GM21423 (cell line): ENCODE results near the gene ASTN2.

Experiments used
- ATAC-seq: cut with Tn5 transposase; IDR thresholded peaks from one replicate; pipeline ENCODE4 v1.9.1; 2021; ENCODE audit warnings: mild to moderate bottlenecking, moderate library complexity; ENCODE audit not compliant: unreplicated experiment

Gene ASTN2

DNA sequence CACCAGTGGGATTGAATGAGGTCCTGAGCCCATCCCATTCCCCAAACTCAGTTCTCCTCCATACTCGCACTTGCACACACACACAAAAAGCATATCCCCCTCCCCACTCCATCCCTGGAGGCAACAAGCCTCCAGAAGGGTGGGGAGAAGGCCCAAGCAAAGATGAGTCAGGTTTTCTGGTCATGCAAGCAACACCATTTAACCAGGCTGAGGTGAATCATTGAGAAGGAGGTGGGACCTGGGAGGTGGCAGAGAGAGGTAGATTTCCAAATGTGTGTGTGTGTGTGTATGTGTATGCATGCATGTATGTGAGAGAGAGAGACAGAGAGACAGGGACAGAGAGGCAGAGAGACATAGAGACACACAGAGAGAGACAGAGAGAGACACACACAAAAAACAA is 913.0 kb downstream of the ASTN2 start:
- ATAC-seq: no peak

DNA sequence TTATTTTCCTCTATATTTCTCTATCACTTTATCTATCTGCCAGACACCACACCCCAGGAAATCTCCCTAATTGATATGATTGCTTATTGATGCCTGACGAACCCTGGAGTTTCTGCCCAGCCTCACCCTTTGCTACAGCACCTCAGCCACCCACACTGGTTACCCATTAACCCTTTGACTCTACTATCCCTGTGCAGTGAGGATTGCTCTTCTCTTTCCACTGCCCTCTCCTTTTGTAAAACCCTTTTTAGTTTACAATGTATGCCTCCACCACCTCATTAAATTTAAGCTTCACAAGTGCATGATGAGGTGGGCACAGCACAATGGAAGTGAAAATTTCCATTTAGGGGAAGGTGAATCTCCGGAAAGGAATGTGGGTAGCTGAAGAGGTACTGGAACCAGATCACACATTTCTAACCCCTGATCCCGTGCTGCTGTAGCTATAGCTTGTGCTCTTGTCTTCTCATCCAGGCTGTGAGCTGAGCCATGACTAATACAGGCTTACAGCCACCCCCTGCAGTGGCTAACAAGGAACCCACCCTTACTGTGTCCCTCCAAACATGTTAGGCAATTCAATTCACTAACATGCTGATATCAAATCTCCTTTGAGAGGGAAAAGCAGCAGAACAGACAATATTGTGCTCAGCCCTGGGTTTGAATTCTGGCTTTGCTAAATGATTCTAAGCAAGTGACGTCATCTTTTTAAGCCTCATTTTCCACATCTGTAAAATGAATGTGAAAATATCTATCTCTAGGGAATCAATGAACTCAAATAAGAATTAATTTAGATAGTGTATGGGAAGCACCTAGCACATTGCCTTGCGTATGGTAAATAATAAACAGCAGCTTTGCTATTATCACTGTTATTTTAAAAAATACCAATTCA is 914.6 kb downstream of the ASTN2 start:
- ATAC-seq: no peak

GRCh38 chr9:116499434-116499833 is 915.4 kb downstream of the ASTN2 start:
- no peak for ATAC-seq

GRCh38 chr9:116497095-116497890 is 917.6 kb downstream of the ASTN2 start:
- no peak for ATAC-seq

DNA sequence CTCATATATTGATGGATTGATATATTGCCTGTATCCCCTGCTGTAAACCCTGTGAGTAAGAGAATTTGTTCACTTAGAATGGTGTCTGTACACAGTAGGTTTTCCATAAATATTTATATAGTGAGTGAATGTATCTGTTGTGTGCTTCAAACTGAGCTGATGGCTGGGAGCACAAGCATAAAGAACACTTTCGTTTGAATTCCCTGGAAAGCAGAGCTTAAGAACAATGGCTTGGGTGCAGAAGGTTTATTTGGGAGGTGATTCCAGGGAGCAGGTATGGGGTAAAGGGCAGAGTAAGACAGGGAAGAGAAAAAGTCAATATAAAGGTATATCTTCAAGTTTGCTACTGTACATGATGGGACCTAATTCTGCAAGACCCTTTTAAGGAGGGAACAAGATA is 918.7 kb downstream of the ASTN2 start:
- ATAC-seq: no peak

DNA sequence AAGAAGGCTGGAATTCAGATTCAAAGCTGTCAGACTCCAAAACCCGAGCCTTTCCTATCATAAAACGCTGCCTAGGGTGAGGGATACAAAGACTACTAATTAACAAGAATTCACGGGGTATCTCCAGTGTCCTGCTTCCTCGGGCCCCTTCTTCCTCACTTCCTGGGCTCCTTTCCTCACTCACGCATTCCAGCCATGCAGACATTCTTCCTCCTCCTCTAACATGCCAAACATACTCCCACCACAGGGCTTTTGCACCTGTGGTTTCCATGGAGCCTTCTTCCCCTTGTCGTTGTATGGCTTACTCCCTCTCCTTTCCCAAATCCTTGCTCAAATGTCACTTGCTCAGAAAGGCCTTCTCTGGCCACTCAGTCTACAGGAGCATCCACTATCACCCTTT is 919.1 kb downstream of the ASTN2 start:
- no peak for ATAC-seq

- no peak for ATAC-seq
Observed at GRCh38 chr9:116494815-116495634, 919.8 kb downstream of the ASTN2 start.

- no peak for ATAC-seq
Observed at GRCh38 chr9:116493183-116493860, 921.5 kb downstream of the ASTN2 start.

- ATAC-seq: no peak
Observed at GRCh38 chr9:116491659-116492058, 923.2 kb downstream of the ASTN2 start.

- no peak for ATAC-seq
Observed at GRCh38 chr9:116491219-116491618, 923.6 kb downstream of the ASTN2 start.

- ATAC-seq: no peak
Observed at GRCh38 chr9:116490321-116490720, 924.5 kb downstream of the ASTN2 start.

DNA sequence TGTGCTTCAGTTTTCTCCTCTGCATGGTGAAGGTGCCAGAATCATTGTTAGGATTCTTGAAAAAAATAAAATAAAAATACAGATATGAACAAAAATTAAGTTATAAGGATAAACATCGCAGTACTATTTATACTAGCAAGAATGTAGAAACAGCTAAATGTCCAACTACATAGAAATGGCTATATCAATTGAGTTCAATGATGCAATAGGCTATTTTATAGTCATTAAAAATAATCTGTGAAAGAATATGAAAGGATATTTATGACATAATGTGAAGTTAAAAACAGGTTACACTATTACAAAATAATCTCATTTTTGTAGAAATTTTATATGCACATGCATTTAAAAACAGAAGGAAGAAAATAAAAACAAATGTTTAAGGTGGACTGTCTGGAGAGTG is 926.5 kb downstream of the ASTN2 start:
- ATAC-seq: no peak

- ATAC-seq: no peak
Observed at GRCh38 chr9:116484492-116485061, 930.3 kb downstream of the ASTN2 start.

DNA sequence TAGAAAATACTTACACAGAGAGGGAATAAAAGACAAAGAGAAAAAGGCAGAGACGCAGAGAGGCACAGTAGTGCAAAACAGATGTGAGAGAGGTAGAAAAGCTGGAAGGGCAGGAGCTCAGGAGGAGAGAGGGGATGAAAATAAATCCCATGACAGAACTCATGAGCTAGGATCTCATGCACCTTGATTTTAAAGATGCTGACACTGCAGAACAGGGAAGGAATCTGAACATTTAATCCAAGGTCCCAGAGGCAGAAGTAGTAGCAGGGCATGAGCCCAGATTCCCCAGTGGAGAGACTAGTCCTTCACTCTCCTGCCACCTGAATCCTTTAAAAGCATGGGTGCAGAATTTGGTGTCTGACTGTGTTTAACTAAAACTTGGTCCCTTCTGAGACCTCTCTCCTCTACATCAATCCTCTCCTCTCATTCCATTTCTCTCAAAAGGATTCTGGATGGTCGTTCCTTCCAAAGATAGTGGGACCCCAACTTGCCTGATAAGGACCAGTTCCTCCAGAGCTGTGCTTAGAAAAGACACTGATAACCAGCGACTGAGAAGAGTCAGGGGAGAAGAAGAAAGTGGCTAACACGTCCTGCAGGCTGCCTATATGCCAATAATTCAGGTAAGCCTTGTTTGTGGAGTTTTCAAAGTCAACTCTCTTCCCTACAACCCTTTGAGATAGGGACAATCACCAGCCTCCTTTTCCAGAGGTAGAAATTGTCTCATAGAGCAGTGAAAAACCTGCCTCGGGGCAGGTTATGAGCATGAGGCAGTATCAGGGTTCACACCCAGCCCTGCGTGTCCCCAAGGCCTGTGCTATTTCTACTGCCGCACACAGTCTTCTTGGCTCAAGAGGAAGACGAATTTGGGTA is 931.0 kb downstream of the ASTN2 start:
- no peak for ATAC-seq

GRCh38 chr9:116482740-116483139 is 932.1 kb downstream of the ASTN2 start:
- no peak for ATAC-seq

GRCh38 chr9:116480700-116481099 is 934.2 kb downstream of the ASTN2 start:
- ATAC-seq: no peak

- no peak for ATAC-seq
Observed at GRCh38 chr9:116479967-116480366, 934.9 kb downstream of the ASTN2 start.

- no peak for ATAC-seq
Observed at GRCh38 chr9:116479056-116479544, 935.8 kb downstream of the ASTN2 start.

- ATAC-seq: no peak
Observed at GRCh38 chr9:116477584-116478141, 937.2 kb downstream of the ASTN2 start.
